ENCODE data around the gene KRTAP10-8. TPM values are rescaled to one million over a fixed set of nuclear protein-coding genes. Genes with fewer than 3 reads are reported as not detected.
"Not testable (repeated sequence)": the region's sequence is repeated elsewhere in the genome, so short reads cannot be mapped to it uniquely, and the experiment has no call there.

Gene KRTAP10-8
- total and polyA plus RNA-seq, 2 of the 4 experiments (the other 2 are of a cell fraction), result not detected

DNA sequence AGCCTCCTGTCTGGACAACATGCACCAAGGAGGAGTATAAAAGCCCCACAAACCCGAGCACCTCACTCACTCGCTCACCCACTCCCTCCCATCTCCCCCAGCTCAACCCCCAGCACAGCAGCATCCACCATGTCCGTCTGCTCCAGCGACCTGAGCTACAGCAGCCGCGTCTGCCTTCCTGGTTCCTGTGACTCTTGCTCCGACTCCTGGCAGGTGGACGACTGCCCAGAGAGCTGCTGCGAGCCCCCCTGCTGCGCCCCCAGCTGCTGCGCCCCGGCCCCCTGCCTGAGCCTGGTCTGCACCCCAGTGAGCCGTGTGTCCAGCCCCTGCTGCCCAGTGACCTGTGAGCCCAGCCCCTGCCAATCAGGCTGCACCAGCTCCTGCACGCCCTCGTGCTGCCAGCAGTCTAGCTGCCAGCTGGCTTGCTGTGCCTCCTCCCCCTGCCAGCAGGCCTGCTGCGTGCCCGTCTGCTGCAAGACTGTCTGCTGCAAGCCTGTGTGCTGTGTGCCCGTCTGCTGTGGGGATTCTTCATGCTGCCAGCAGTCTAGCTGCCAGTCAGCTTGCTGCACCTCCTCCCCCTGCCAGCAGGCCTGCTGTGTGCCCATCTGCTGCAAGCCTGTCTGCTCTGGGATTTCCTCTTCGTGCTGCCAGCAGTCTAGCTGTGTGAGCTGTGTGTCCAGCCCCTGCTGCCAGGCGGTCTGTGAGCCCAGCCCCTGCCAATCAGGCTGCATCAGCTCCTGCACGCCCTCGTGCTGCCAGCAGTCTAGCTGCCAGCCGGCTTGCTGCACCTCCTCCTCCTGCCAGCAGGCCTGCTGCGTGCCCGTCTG lies 38.0 kb upstream of the KRTAP10-8 start, which contains the start of gene KRTAP10-4:
Gene KRTAP10-4 (plus strand): TSS at position 100 of the 827 bp plus-strand sequence. CDS start 30 bp downstream, at position 130.
- H2BK20ac ChIP-seq (ENCODE audit: low read depth, low read length); H2BK5ac ChIP-seq (ENCODE audit: low read depth, low read length, poor library complexity, severe bottlenecking); ATAC-seq (ENCODE audit: low read depth); H3K4me1 ChIP-seq (ENCODE audit: control insufficient read depth, insufficient read depth, low read length); H2BK120ac ChIP-seq (ENCODE audit: low read depth, low read length); H2BK15ac ChIP-seq (ENCODE audit: low read depth, low read length); H3K9me1 ChIP-seq (ENCODE audit: insufficient read depth, low read length); H2AK9ac ChIP-seq (replicated peaks; ENCODE audit: low read depth, low read length, poor library complexity); H3K4me2 ChIP-seq (ENCODE audit: low read depth, low read length); H3K27me3 ChIP-seq (ENCODE audit: control insufficient read depth, insufficient read depth, low read length); intact Hi-C loops (cut with micrococcal nuclease); H2AFZ ChIP-seq (replicated peaks; ENCODE audit: low read length, poor library complexity); in situ Hi-C loops (cut with MboI; ENCODE audit: low sequenced_read_pairs); H4K5ac ChIP-seq (ENCODE audit: low read depth, low read length); H4K20me1 ChIP-seq (ENCODE audit: insufficient read depth, low read length); H3K9ac ChIP-seq (ENCODE audit: low read depth, low read length); H3K4me3 ChIP-seq (ENCODE audit: insufficient read depth, low read depth, low read length); BruUV-seq (replicated peaks); H3K23ac ChIP-seq (ENCODE audit: low read depth, low read length); H3K4ac ChIP-seq (ENCODE audit: low read depth, low read length); dilution Hi-C loops (cut with HindIII; ENCODE audit: low sequenced_read_pairs, unreplicated experiment); H3K27ac ChIP-seq (ENCODE audit: insufficient read depth, low read length); DNase-seq; H2AK5ac ChIP-seq (ENCODE audit: low read depth, low read length); H3K36me3 ChIP-seq (ENCODE audit: control insufficient read depth, insufficient read depth, low read length); H3K9me3 ChIP-seq (ENCODE audit: control insufficient read depth, insufficient read depth, low read length); CTCF ChIA-PET; POLR2A ChIA-PET (ENCODE audit: unreplicated experiment); H4K8ac ChIP-seq (ENCODE audit: low read depth in 2 of 2, low read length in 2 of 2); H3K14ac ChIP-seq (replicated peaks; ENCODE audit: low read depth, low read length); H3K56ac ChIP-seq (ENCODE audit: extremely low read depth, insufficient read depth, low read length); H3K18ac ChIP-seq (ENCODE audit: low read depth, low read length); H4K91ac ChIP-seq (ENCODE audit: insufficient read depth, low read depth, low read length); H3K79me1 ChIP-seq (ENCODE audit: low read depth in 1 of 2, low read length in 2 of 2): not testable (repeated sequence)
- WGBS, 2 experiments (ENCODE audit: extremely low coverage in 2 of 2, insufficient read length in 1 of 2), result 56% methylated on average over 3 of the region's 25 CpGs; no CpG with 5 or more reads in 1 of the 2 experiments

Data from IMR-90 (cell line).